ENCODE measurements around the gene NUBP2.
A peak's percentile ranks its signal among the peaks of the same experiment; 100 is the strongest.

NUBP2 gene

DNA sequence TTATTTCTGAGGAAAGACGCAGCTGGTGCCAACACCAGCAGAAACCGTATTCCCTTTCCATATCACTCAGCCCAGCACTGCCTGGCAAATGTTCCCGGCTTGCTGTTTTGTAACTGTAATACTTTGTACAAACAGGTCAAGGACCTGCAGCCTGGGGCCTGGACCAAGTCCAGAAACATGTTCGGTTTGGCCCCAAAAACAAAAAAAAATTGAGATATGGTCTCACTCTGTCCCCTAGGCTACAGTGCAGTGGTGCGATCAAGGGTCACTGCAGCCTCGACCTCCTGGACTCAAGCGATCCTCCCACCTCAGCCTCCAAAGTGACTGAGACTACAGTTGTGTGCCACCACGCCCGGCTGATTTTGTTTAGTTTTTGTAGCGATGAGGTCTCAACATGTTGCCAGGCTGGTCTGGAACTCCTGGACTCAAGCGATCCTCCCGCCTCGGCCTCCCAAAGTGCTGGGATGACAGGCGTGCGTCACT is 42.7 kb downstream of the NUBP2 start:
- H3K27ac ChIP-seq (ENCODE audit: low read depth, low read length), result no peak overlapping the region

DNA sequence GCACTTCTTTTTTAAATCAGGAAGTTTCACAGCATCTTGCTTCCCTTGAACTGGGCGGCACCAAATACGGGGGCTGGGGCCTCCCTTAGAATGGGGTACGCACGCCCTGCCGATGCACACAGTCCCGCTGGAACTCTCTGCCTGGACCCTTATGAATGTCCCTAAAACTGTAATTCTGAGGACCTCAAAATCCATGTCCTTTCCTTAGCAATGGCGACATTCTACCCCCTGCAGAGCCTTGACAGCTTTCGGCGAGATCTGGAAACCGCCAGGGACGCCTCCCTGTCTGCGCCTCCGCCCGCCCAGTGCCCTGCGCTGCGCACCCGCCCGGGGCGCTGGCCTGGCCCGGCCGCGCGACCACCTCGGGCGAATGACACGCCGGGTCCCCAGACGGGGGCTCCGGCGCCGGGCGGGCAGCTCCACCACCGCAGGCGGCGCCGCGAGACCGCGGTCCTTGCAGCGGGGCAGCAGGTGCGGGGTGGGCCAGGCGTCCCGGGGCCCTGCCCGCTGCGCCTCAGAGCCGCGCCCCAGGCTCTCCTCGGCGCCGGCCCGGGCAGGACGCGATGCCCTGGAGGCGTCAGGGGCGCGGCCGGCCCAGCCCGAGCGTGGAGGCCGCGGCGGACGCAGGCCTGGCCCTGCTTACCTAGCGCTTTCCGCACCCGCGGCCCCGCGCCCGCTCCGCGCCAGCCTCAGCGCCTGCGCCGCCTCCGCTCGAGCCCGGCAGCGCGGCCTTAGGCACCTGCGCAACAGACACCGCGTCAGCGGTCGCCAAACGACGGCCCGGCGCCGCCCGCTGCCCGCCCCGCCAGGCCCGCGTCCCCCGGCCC is 43.3 kb downstream of the NUBP2 start:
- Histone ChIP-seq H3K9me3 (ENCODE audit: control insufficient read depth, insufficient read depth, low read depth, low read length) (no peaks in the 10 kb centered on the region), H3K27ac (ENCODE audit: low read depth, low read length) (no peak overlapping the region), H3K36me3 (ENCODE audit: control insufficient read depth, insufficient read depth, low read length) (peaks cover 10% of the 10 kb centered on the region; the same call in 1 of the 2 replicates), H3K27me3 (ENCODE audit: control insufficient read depth, insufficient read depth, low read length) (no peaks in the 10 kb centered on the region), H3K4me1 (ENCODE audit: control insufficient read depth, insufficient read depth, low read length) (peaks cover 4% of the 10 kb centered on the region; the same call in 1 of the 2 replicates), H3K4me3 (ENCODE audit: low read depth, low read length) (peak overlapping the region; percentile 89), H3K9ac (ENCODE audit: low read length) (peak overlapping the region; percentile 28)

More for the DNA sequence above, 42.7 kb downstream of the NUBP2 start:
- Histone ChIP-seq H3K27me3 (ENCODE audit: control insufficient read depth, insufficient read depth, low read length) (no peaks in the 10 kb centered on the region), H3K36me3 (ENCODE audit: control insufficient read depth, insufficient read depth, low read length) (peaks cover 16% of the 10 kb centered on the region; the same call in 1 of the 2 replicates), H3K9me3 (ENCODE audit: control insufficient read depth, insufficient read depth, low read depth, low read length) (no peaks in the 10 kb centered on the region), H3K9ac (ENCODE audit: low read length) (no peak overlapping the region), H3K4me3 (ENCODE audit: low read depth, low read length) (peak overlapping the region; percentile 89), H3K4me1 (ENCODE audit: control insufficient read depth, insufficient read depth, low read length) (peaks cover 4% of the 10 kb centered on the region; the same call in 1 of the 2 replicates)

DNA sequence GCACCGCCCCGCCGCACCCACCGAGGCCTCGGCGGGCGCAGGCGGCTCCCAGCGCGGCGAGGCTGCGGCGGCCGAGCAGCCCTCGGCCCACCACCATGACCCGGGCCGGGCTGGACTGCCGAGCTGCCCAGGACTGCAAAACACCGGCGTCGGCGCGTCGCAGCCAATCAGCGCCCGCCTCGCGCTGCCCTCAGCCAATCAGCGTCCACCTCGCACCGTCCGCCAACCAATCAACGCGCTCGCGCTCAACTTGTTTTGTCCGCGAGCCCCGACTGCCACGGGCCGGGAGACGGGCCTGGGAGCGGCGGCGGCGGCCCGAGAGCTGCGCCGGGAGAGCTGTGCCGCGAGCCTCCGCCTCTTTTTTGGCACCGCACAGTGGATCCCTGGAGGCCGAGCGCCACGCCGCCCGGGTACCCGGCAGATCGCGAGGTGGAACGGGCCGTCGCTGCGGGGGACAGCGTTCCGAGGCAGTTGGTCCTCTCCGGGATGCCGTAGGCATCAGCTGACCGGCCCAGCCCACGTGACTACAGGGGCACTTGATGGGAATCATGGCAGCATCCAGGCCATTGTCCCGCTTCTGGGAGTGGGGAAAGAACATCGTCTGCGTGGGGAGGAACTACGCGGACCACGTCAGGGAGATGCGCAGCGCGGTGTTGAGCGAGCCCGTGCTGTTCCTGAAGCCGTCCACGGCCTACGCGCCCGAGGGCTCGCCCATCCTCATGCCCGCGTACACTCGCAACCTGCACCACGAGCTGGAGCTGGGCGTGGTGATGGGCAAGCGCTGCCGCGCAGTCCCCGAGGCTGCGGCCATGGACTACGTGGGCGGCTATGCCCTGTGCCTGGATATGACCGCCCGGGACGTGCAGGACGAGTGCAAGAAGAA is 44.2 kb downstream of the NUBP2 start, which contains the start of the genes FAHD1 and HAGH:
Gene FAHD1, plus strand, starts transcription at position 516 of the 883 bp plus-strand sequence. Its CDS starts 33 bp downstream, at position 549.
Gene HAGH, minus strand, starts transcription at position 135 of the 883 bp plus-strand sequence. Its CDS starts 38 bp downstream, at position 97.
- Histone ChIP-seq H3K9me3 (ENCODE audit: control insufficient read depth, insufficient read depth, low read depth, low read length) (no peaks in the 10 kb centered on the region), H3K27ac (ENCODE audit: low read depth, low read length) (no peak within 1 kb of the TSS; the same call in 1 of the 2 replicates), H3K36me3 (ENCODE audit: control insufficient read depth, insufficient read depth, low read length) (peaks cover 8% of the 10 kb centered on the region; the same call in 1 of the 2 replicates), H3K4me1 (ENCODE audit: control insufficient read depth, insufficient read depth, low read length) (peaks cover 4% of the 10 kb centered on the region; the same call in 1 of the 2 replicates), H3K9ac (ENCODE audit: low read length) (peak within 1 kb of the TSS; percentile 82), H3K27me3 (ENCODE audit: control insufficient read depth, insufficient read depth, low read length) (no peaks in the 10 kb centered on the region), H3K4me3 (ENCODE audit: low read depth, low read length) (peak within 1 kb of the TSS; percentile 89)

DNA sequence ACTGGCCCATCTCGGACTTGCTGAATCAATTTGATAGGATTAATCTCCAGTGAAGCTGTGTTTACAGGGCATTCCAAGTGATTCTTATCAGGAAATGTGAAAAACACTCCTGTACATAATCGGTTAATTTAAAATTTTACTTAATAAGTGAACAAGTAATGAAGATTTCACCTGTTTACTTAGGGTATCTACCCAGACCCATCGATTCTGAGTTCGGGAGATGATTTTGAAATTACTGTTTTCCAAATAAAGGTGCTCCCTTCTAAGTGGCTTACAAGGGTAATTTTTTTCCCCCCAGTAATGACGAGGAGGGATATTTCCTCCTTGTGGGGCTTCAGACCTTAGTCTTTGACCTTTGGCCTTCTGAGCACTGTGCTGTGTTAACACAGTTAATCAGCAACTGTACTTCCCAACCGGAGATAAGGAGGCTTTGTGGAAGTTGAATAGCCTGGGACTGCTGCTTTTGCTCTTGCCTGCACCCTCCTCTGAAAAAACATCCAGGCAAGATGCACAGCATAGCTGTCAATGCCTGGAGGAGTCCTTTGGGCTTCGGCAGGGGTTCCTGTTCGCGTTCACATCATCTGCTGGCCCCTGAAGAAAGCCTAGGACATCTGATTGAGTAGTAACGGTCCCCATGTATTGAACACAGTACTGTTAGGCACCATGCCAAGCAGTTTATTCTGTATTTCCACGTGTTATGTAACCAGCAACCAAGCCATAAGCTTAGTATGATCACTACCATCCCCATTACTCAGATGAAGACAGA is 46.1 kb downstream of the NUBP2 start:
- Histone ChIP-seq H3K4me1 (ENCODE audit: control insufficient read depth, insufficient read depth, low read length) (peaks cover 4% of the 10 kb centered on the region; the same call in 1 of the 2 replicates), H3K4me3 (ENCODE audit: low read depth, low read length) (peak overlapping the region; percentile 89; the same call in 1 of the 2 replicates), H3K9ac (ENCODE audit: low read length) (no peak overlapping the region), H3K9me3 (ENCODE audit: control insufficient read depth, insufficient read depth, low read depth, low read length) (no peaks in the 10 kb centered on the region), H3K36me3 (ENCODE audit: control insufficient read depth, insufficient read depth, low read length) (peaks cover 4% of the 10 kb centered on the region; the same call in 1 of the 2 replicates), H3K27me3 (ENCODE audit: control insufficient read depth, insufficient read depth, low read length) (no peaks in the 10 kb centered on the region), H3K27ac (ENCODE audit: low read depth, low read length) (no peak overlapping the region)

DNA sequence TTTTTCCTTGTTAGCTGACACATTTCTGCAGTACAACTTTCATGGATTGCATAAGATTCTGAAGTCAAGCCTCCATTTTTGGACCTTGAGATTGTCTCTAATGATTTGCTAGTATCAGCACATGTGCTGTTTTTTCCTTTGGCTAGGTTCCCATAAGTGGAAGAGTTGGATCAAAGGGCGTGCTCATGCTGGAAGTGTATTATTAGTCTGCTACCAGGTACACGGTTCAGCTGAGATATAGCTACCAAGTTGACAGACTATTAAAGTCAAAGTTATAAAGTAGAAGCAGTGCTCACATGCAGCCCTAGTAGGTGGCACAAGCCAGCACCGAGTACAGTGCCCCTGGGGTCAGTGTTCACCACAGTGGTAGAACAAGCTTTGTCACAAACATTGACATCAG is 47.5 kb downstream of the NUBP2 start:
- H3K9ac ChIP-seq (ENCODE audit: low read length), result no peak overlapping the region
- H3K27me3 ChIP-seq (ENCODE audit: control insufficient read depth, insufficient read depth, low read length), result no peaks in the 10 kb centered on the region
- no peak overlapping the region for H3K4me3 ChIP-seq (ENCODE audit: low read depth, low read length)
- H3K27ac ChIP-seq (ENCODE audit: low read depth, low read length), result no peak overlapping the region
- peaks cover 4% of the 10 kb centered on the region; the same call in 1 of the 2 replicates for H3K36me3 ChIP-seq (ENCODE audit: control insufficient read depth, insufficient read depth, low read length)
- H3K9me3 ChIP-seq (ENCODE audit: control insufficient read depth, insufficient read depth, low read depth, low read length), result no peaks in the 10 kb centered on the region
- H3K4me1 ChIP-seq (ENCODE audit: control insufficient read depth, insufficient read depth, low read length), result peaks cover 4% of the 10 kb centered on the region; the same call in 1 of the 2 replicates

DNA sequence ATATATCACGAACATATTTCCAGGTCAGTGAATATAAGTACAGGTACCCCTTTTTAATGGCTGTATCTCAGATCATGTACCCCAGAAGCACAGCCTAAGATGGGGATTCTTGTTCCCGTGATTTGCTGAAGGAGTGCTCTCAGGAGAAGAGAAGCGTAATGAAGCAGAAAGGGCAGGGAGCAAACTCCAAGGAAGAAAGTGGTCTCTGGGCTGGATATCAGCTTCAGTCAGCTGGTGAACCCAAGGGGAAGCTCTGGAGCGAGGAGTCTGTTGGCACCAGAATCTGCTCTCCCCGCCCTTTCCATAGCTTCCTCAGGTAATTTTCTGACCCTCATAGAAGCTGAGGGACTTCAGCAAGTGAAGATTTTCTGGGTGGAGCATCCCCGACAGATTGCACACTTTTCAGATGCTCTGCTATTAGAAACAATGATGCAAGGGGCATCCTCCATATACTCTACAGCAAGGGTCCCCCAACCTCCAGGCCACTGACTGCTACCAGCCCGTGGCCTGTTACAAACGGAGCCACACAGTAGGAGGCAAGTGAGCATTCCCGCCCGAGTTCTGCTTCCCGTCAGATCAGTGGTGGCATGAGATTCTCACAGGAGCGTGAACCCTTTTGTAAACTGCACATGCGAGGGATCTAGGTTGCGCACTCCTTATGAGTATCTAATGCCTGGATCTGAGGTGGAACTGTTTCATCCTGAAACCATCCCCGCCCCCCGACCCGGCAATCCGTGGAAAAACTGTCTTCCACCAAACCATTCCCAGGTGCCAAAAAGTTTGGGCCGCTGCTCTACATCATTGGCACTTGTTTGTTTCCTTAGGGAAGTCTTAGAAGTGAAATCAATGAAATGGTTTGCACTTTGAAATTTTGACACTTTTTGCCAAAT is 48.7 kb downstream of the NUBP2 start:
- no peak overlapping the region for H3K9ac ChIP-seq (ENCODE audit: low read length)
- no peaks in the 10 kb centered on the region; the same call in 1 of the 2 replicates for H3K27me3 ChIP-seq (ENCODE audit: control insufficient read depth, insufficient read depth, low read length)
- no peak overlapping the region for H3K27ac ChIP-seq (ENCODE audit: low read depth, low read length)
- H3K36me3 ChIP-seq (ENCODE audit: control insufficient read depth, insufficient read depth, low read length), result peaks cover 4% of the 10 kb centered on the region; the same call in 1 of the 2 replicates
- no peaks in the 10 kb centered on the region for H3K9me3 ChIP-seq (ENCODE audit: control insufficient read depth, insufficient read depth, low read depth, low read length)
- H3K4me3 ChIP-seq (ENCODE audit: low read depth, low read length), result no peak overlapping the region
- H3K4me1 ChIP-seq (ENCODE audit: control insufficient read depth, insufficient read depth, low read length), result no peaks in the 10 kb centered on the region

DNA sequence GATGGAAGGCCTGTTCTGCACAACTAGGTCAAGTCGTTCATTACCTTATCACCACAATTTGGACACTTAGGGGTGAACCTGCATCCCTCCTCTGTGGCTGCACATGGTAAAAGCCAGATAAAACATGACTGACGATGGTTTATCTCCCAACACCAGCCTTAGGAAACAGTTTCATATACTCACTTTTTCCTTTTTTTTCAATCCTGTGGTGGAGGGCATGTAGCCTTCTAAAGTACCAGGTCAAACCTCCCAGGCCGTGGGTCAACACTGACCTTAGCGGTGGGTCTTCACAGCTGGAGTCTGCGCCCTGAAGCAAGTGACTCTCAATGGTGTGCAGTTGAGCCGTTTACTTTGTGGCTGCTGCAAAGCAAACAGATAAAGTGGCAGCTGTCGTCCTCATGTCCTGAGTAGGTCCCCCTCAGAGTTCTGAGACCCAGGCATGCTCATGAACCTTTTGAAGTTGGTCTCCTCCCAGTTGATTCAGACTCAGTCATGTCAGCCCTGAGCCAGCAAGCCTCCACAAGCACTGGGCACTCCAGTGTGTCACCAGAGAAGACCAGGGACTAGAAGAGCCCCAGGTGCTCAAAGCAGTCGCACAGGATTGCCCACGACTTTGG is 50.2 kb downstream of the NUBP2 start:
- Histone ChIP-seq H3K27ac (ENCODE audit: low read depth, low read length) (no peak overlapping the region), H3K9ac (ENCODE audit: low read length) (no peak overlapping the region), H3K4me3 (ENCODE audit: low read depth, low read length) (no peak overlapping the region), H3K4me1 (ENCODE audit: control insufficient read depth, insufficient read depth, low read length) (no peaks in the 10 kb centered on the region), H3K36me3 (ENCODE audit: control insufficient read depth, insufficient read depth, low read length) (peaks cover 4% of the 10 kb centered on the region; the same call in 1 of the 2 replicates), H3K27me3 (ENCODE audit: control insufficient read depth, insufficient read depth, low read length) (no peaks in the 10 kb centered on the region; the same call in 1 of the 2 replicates), H3K9me3 (ENCODE audit: control insufficient read depth, insufficient read depth, low read depth, low read length) (no peaks in the 10 kb centered on the region)

DNA sequence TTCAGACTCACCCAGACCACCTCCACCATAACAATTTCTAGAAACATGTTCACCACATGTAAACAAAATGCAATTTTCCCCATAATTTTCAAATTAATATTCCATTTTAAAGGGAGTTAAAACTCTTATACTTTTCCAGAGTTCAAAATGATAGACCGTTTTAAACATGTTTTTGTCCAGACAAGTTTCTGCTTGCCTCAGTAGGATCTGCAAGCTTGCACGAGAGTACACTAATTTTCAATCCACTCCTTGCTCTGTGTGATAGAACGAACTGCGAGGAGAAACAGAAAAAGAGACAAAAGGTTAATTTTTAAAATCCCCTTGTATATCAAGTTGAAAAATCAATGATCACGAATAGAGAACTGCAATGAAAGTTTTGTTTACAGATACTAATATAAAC is 51.3 kb downstream of the NUBP2 start:
- Histone ChIP-seq H3K4me1 (ENCODE audit: control insufficient read depth, insufficient read depth, low read length) (no peaks in the 10 kb centered on the region), H3K36me3 (ENCODE audit: control insufficient read depth, insufficient read depth, low read length) (peaks cover 2% of the 10 kb centered on the region; the same call in 1 of the 2 replicates), H3K9me3 (ENCODE audit: control insufficient read depth, insufficient read depth, low read depth, low read length) (no peaks in the 10 kb centered on the region), H3K27me3 (ENCODE audit: control insufficient read depth, insufficient read depth, low read length) (no peaks in the 10 kb centered on the region; the same call in 1 of the 2 replicates), H3K27ac (ENCODE audit: low read depth, low read length) (no peak overlapping the region), H3K9ac (ENCODE audit: low read length) (no peak overlapping the region), H3K4me3 (ENCODE audit: low read depth, low read length) (no peak overlapping the region)

All from HUES6 (cell line).